Adrenal gland (tissue), 12 donors: ENCODE data around the gene SETD3. TPM values are rescaled to one million over a fixed set of nuclear protein-coding genes. Genes with fewer than 3 reads are reported as not detected.

Source experiments
- DNase-seq, 7 donors: peaks; one replicate each; pipeline ENCODE4 v3.0.0-alpha.2; 2019 to 2020
- H3K27ac ChIP-seq, 5 donors: fragments of 200-600 bp; sonication (generic) in 4 of 5; 1 replicate in 3 of 5; 2 replicates in 2 of 5; pipeline versions ENCODE4 v1.5.1 to v1.8.0; 2016 to 2020; ENCODE audit warnings: mild to moderate bottlenecking in 1 of 5
- H3K27me3 ChIP-seq: fragments of 200-600 bp; 2 replicates; pipeline ENCODE4 v1.8.0; 2021
- H3K36me3 ChIP-seq, 2 donors: fragments of 200-600 bp; replicated peaks in 1 of 2; 1 replicate in 1 of 2; 2 replicates in 1 of 2; pipeline versions ENCODE4 v1.5.1 to v1.8.0; 2018 to 2022
- H3K4me1 ChIP-seq, 2 donors: fragments of 200-600 bp; replicated peaks in 1 of 2; 1 replicate in 1 of 2; 2 replicates in 1 of 2; pipeline versions ENCODE4 v1.5.1 to v1.8.0; 2018 to 2021
- H3K4me3 ChIP-seq, 4 donors: fragments of 200-600 bp; sonication (generic) in 3 of 4; one replicate each; pipeline ENCODE4 v1.5.1; 2016 to 2018
- H3K9me3 ChIP-seq, 3 donors: fragments of 200-600 bp; sonication (generic) in 1 of 3; replicated peaks in 1 of 3; 1 replicate in 2 of 3; 2 replicates in 1 of 3; pipeline versions ENCODE4 v1.5.1 to v1.8.0; 2016 to 2021
- CTCF ChIP-seq, 6 experiments: fragments of 450-650 bp in 4 of 6; fragments of 200-600 bp in 2 of 6; sonication (generic) in 1 of 6; IDR thresholded peaks; 1 replicate in 5 of 6; 2 replicates in 1 of 6; pipeline versions ENCODE4 v1.5.1 to v1.8.0; 2016 to 2021; ENCODE audit warnings: antibody characterized with exemption in 6 of 6, mild to moderate bottlenecking in 2 of 6, moderate library complexity in 1 of 6
- POLR2A ChIP-seq, 2 donors: fragments of 450-650 bp; IDR thresholded peaks; one replicate each; pipeline ENCODE4 v1.6.1; 2017; ENCODE audit warnings: antibody characterized with exemption in 2 of 2, mild to moderate bottlenecking in 2 of 2, moderate library complexity in 1 of 2
- WGBS, 4 donors: extraction: QIAGEN DNeasy Blood & Tissue Kit in 2 of 4; methylation state at CpG; one replicate each; pipeline versions ENCODE4 v1.1.5 to v1.1.7; 2013 to 2017; 5-methylcytosine and 5-hydroxymethylcytosine counted together
- intact Hi-C, 2 donors: fragments of 100-400 bp; cut with DNase I; formaldehyde crosslinking; loops; one replicate each; pipeline versions ENCODE4 v1.14.1 to v1.15.0; 2022 to 2023
- polyA plus RNA-seq, 3 donors: library from polyadenylated mRNA; stranded (reverse); fragments of 200-250 nt in 2 of 3; fragments of 350-450 nt in 1 of 3; fragmentation: Illumina TruSeq in 1 of 3; extraction: RNeasy Lipid Tissue Mini Kit (QIAGEN cat#74804) in 1 of 3; gene quantifications; one replicate each; pipeline ENCODE4 v1.2.3, GENCODE V29; 2013 to 2014
- total RNA-seq, 9 donors: library from RNA; depleted of rRNA in 4 of 9; stranded (reverse); fragments of >200 nt in 4 of 9; fragments of 120-200 nt in 1 of 9; fragmentation: NEBNext Ultra II Directional in 1 of 9; extraction: Animal tissue kit (Norgen Biotek cat#: 25700) in 1 of 9; gene quantifications; one replicate each; pipeline versions ENCODE4 v1.1.0 to v1.2.4, GENCODE V29; 2013 to 2023
- donor health status: healthy with polysubstance abuse.
- donor health status: Bipolar disorder and iron deficiency.
- donor health status: DM: yes; HTN: yes; CAD: no.
- donor health status: DM: no; HTN: no; CAD: no.
- donor health status: DM: no; HTN: no; CAD: no.
- donor health status: DM: yes; HTN: yes; CAD: no.

SETD3 gene
- total and polyA plus RNA-seq, 12 donors: 23.1 to 58.6 (median 44.3) TPM

GRCh38 chr14:99523704-99524055 lies 43.0 kb upstream of the SETD3 start:
- WGBS, 4 donors: 76 to 83% (median 79%) methylated on average over 1 to 5 of the region's 5 CpGs
- intact Hi-C loops: no loop called here
- Histone ChIP-seq H3K36me3 (no peaks in the 10 kb centered on the region), H3K27me3 (no peaks in the 10 kb centered on the region), H3K4me1 (peaks cover 13 to 15% of the 10 kb centered on the region in 2 donors), H3K27ac (peak overlapping the region in 3 of 5 donors; percentile 39 to 80 (median 54)), H3K9me3 (no peaks in the 10 kb centered on the region), H3K4me3 (no peak overlapping the region)
- DNase-seq: no peak
- TF ChIP-seq CTCF (IDR thresholded peaks at IDR 0.05) (no peak), POLR2A (IDR thresholded peaks at IDR 0.05) (no peak)

GRCh38 chr14:99522934-99523703 lies 42.5 kb upstream of the SETD3 start:
- no peak for TF ChIP-seq CTCF (IDR thresholded peaks at IDR 0.05)
- no peak for TF ChIP-seq POLR2A (IDR thresholded peaks at IDR 0.05)
- H3K9me3 ChIP-seq: no peaks in the 10 kb centered on the region
- peak overlapping the region; percentile 0 to 80 (median 39) for H3K27ac ChIP-seq
- peak in 3 of 7 donors; percentile 43 to 62 (median 59) for DNase-seq
- intact Hi-C loops: no loop called here
- no peaks in the 10 kb centered on the region for H3K36me3 ChIP-seq
- no peaks in the 10 kb centered on the region for H3K27me3 ChIP-seq
- H3K4me1 ChIP-seq: peaks cover 15 to 21% of the 10 kb centered on the region in 2 donors
- H3K4me3 ChIP-seq: no peak overlapping the region
- WGBS, 4 donors: 40 to 56% (median 48%) methylated on average over 12 to 14 of the region's 14 CpGs

GRCh38 chr14:99522457-99522891 lies 41.8 kb upstream of the SETD3 start:
- intact Hi-C loops: no loop called here
- no peaks in the 10 kb centered on the region for H3K36me3 ChIP-seq
- H3K9me3 ChIP-seq: no peaks in the 10 kb centered on the region
- peak in 5 of 7 donors; percentile 67 to 85 (median 69) for DNase-seq
- H3K4me3 ChIP-seq: no peak overlapping the region
- peak overlapping the region; percentile 0 to 80 (median 39) for H3K27ac ChIP-seq
- no peak for TF ChIP-seq POLR2A (IDR thresholded peaks at IDR 0.05)
- no peak for TF ChIP-seq CTCF (IDR thresholded peaks at IDR 0.05)
- 19 to 44% (median 29%) methylated on average over 8 to 12 of the region's 12 CpGs for WGBS, 4 donors
- H3K4me1 ChIP-seq: peaks cover 15 to 22% of the 10 kb centered on the region in 2 donors
- H3K27me3 ChIP-seq: no peaks in the 10 kb centered on the region

GRCh38 chr14:99522025-99522401 lies 41.4 kb upstream of the SETD3 start:
- Histone ChIP-seq H3K27me3 (no peaks in the 10 kb centered on the region), H3K9me3 (no peaks in the 10 kb centered on the region), H3K4me3 (no peak overlapping the region), H3K36me3 (no peaks in the 10 kb centered on the region), H3K27ac (peak overlapping the region in 2 of 5 donors; percentile 39 to 80), H3K4me1 (peaks cover 15 to 22% of the 10 kb centered on the region in 2 donors)
- no peak for TF ChIP-seq POLR2A (IDR thresholded peaks at IDR 0.05)
- no peak for TF ChIP-seq CTCF (IDR thresholded peaks at IDR 0.05)
- DNase-seq: peak in 2 of 7 donors; percentile 9 to 13
- 77 to 84% (median 82%) methylated on average over 10 to 18 of the region's 18 CpGs for WGBS, 4 donors
- intact Hi-C loops: no loop called here
